Sigmoid colon (tissue), 7 donors: ENCODE results near the gene RPL37A. TPM values are rescaled to one million over a fixed set of nuclear protein-coding genes. Genes with fewer than 3 reads are reported as not detected.

ENCODE experiments used
- DNase-seq: peaks from one replicate; pipeline ENCODE4 v3.0.0-alpha.2; 2019
- H3K27ac ChIP-seq, 4 donors: fragments of 200-600 bp; sonication (generic); one replicate each; pipeline ENCODE4 v1.5.1; 2016 to 2019; ENCODE audit warnings: mild to moderate bottlenecking in 1 of 4
- H3K27me3 ChIP-seq, 3 donors: fragments of 200-600 bp; sonication (generic); one replicate each; pipeline ENCODE4 v1.5.1; 2019; ENCODE audit warnings: mild to moderate bottlenecking in 1 of 3
- H3K36me3 ChIP-seq, 4 donors: fragments of 200-600 bp; sonication (generic); one replicate each; pipeline ENCODE4 v1.5.1; 2016 to 2019
- H3K4me1 ChIP-seq, 4 donors: fragments of 200-600 bp; sonication (generic); one replicate each; pipeline ENCODE4 v1.5.1; 2017 to 2019
- H3K4me3 ChIP-seq, 4 donors: fragments of 200-600 bp; sonication (generic); one replicate each; pipeline ENCODE4 v1.5.1; 2017 to 2019; ENCODE audit warnings: mild to moderate bottlenecking in 2 of 4, moderate library complexity in 1 of 4
- H3K9me3 ChIP-seq, 4 donors: fragments of 200-600 bp in 3 of 4; sonication (generic) in 3 of 4; one replicate each; pipeline versions ENCODE4 v1.5.1 to v1.6.1; 2013 to 2019
- EP300 ChIP-seq, 4 donors: sonication (generic); formaldehyde crosslinking; IDR thresholded peaks; one replicate each; pipeline ENCODE4 v1.6.1; 2017; ENCODE audit warnings: antibody characterized with exemption in 4 of 4
- POLR2A ChIP-seq, 2 donors: fragments of 450-650 bp; IDR thresholded peaks; one replicate each; pipeline ENCODE4 v1.6.1; 2016; ENCODE audit warnings: antibody characterized with exemption in 2 of 2, mild to moderate bottlenecking in 2 of 2, moderate library complexity in 2 of 2
- POLR2AphosphoS5 ChIP-seq, 4 donors: sonication (generic); formaldehyde crosslinking; IDR thresholded peaks; one replicate each; pipeline ENCODE4 v1.6.1; 2017; ENCODE audit warnings: antibody characterized with exemption in 4 of 4
- WGBS, 2 donors: extraction: QIAGEN DNeasy Blood & Tissue Kit; methylation state at CpG; one replicate each; pipeline ENCODE4 v1.1.7; 2013; 5-methylcytosine and 5-hydroxymethylcytosine counted together
- intact Hi-C: fragments of 100-400 bp; cut with DNase I; formaldehyde crosslinking; loops from one replicate; pipeline ENCODE4 v1.15.1; 2023
- polyA plus RNA-seq, 3 donors: library from polyadenylated mRNA; stranded (reverse); fragments of 200-250 nt; gene quantifications; one replicate each; pipeline ENCODE4 v1.2.3, GENCODE V29; 2013
- total RNA-seq, 4 donors: library from RNA; depleted of rRNA; stranded (reverse); fragments of >200 nt; gene quantifications; one replicate each; pipeline ENCODE4 v1.1.0, GENCODE V29; 2016
- TF ChIP-seq, protein P1 (sequence below), 4 experiments: fragments of 450-650 bp in 3 of 4; fragments of 200-600 bp in 1 of 4; IDR thresholded peaks; one replicate each; pipeline ENCODE4 v1.5.1; 2016 to 2019; ENCODE audit warnings: antibody characterized with exemption in 4 of 4, mild to moderate bottlenecking in 3 of 4, moderate library complexity in 2 of 4
- donor health status: healthy with polysubstance abuse.
- donor health status: Bipolar disorder and iron deficiency.
- donor health status: healthy.

RPL37A gene
- total and polyA plus RNA-seq, 7 donors = 991 to 6,789 (median 2,007) TPM

DNA sequence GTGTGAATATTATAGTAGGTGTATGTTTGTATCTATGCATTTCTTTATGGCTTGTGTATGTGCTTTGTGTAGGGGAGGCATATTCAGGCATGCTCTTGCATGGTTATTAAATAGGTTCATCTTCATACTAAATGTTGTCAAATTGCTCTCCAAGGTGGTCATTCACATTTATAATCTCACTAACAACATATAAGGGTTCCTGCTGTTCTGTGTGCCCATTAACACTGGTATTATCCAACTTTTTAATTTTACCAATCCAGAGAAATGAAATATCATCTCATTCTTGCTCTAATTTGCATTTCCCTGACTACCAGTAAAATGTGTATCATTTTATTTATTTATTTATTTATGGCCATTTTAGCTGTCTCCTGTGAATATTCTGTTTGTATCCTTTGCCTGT lies 29.0 kb upstream of the RPL37A start:
- intact Hi-C loops = no loop called here
- TF ChIP-seq EP300 (IDR thresholded peaks at IDR 0.05) (no peak), POLR2A (IDR thresholded peaks at IDR 0.05) (no peak), POLR2AphosphoS5 (IDR thresholded peaks at IDR 0.05) (no peak)
- TF ChIP-seq, protein P1, sequence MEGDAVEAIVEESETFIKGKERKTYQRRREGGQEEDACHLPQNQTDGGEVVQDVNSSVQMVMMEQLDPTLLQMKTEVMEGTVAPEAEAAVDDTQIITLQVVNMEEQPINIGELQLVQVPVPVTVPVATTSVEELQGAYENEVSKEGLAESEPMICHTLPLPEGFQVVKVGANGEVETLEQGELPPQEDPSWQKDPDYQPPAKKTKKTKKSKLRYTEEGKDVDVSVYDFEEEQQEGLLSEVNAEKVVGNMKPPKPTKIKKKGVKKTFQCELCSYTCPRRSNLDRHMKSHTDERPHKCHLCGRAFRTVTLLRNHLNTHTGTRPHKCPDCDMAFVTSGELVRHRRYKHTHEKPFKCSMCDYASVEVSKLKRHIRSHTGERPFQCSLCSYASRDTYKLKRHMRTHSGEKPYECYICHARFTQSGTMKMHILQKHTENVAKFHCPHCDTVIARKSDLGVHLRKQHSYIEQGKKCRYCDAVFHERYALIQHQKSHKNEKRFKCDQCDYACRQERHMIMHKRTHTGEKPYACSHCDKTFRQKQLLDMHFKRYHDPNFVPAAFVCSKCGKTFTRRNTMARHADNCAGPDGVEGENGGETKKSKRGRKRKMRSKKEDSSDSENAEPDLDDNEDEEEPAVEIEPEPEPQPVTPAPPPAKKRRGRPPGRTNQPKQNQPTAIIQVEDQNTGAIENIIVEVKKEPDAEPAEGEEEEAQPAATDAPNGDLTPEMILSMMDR (IDR thresholded peaks at IDR 0.05) = no peak
- Histone ChIP-seq H3K9me3 (no peaks in the 10 kb centered on the region), H3K27me3 (no peaks in the 10 kb centered on the region), H3K36me3 (peaks cover 0 to 55% (median 0%) of the 10 kb centered on the region in 4 donors), H3K27ac (no peak overlapping the region), H3K4me1 (no peaks in the 10 kb centered on the region), H3K4me3 (no peak overlapping the region)
- DNase-seq = no peak

DNA sequence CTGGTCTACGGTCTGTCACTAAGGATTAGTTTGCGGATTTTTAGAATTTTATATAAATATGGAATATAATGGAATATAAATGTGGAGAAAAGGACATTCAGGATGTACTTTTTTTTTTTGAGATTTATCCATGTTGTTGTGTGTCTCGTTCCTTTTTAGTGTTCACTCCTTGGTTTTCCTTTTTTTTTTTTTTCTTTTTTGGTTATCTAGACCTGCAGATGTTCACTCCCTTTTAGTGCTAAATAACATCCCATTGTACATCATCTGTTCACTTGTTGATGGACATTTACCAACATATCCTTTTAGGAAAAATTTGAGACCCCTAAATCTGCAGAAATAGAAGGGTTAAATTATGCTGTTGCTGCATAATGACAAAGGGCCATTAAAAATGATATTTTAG lies 25.5 kb upstream of the RPL37A start:
- Histone ChIP-seq H3K4me3 (no peak overlapping the region), H3K9me3 (no peaks in the 10 kb centered on the region), H3K27ac (no peak overlapping the region), H3K4me1 (no peaks in the 10 kb centered on the region), H3K27me3 (no peaks in the 10 kb centered on the region), H3K36me3 (peaks cover 1 to 64% (median 10%) of the 10 kb centered on the region in 4 donors)
- DNase-seq = no peak
- 92 to 98% methylated on average over 3 of the region's 3 CpGs for WGBS, 2 donors
- no peak for TF ChIP-seq POLR2A (IDR thresholded peaks at IDR 0.05)
- no peak for TF ChIP-seq POLR2AphosphoS5 (IDR thresholded peaks at IDR 0.05)
- TF ChIP-seq EP300 (IDR thresholded peaks at IDR 0.05) = no peak
- TF ChIP-seq, protein P1 (IDR thresholded peaks at IDR 0.05) = no peak
- intact Hi-C loops = no loop called here

DNA sequence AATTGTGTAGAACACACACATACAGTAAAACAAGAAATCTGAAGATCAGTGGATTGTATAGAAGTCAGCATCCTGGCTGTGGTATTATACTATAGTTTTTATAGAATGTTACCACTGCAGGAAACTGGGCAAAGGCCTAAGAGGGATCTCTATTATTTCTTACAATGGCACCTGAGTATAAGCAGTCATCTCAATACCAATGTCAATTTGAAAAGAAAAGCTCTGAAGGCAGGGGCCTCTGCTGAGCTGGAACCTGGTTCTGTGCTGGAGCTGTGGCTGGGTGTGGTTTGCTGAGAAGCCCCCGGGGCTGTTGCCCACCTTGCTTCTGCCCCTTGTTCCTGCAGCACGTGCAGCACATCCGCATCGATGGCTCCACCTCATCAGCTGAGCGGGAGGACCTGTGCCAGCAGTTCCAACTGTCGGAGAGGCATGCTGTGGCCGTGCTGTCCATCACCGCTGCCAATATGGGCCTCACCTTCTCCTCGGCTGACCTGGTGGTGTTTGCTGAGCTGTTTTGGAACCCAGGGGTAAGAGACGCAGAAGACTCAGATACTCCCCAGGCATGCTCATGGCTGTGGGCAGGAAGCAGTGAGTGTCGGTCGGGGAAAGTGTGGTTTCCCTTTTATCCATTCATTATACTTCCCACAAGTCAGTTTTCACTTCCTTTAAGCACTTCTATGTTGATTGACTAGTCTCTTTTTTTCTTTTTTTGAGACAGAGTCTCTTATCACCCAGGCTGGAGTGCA lies 23.5 kb upstream of the RPL37A start:
- 63 to 87% methylated on average over 12 of the region's 12 CpGs for WGBS, 2 donors
- Histone ChIP-seq H3K4me1 (no peaks in the 10 kb centered on the region), H3K27ac (no peak overlapping the region), H3K9me3 (no peaks in the 10 kb centered on the region), H3K36me3 (peaks cover 8 to 64% (median 19%) of the 10 kb centered on the region in 4 donors), H3K27me3 (no peaks in the 10 kb centered on the region), H3K4me3 (no peak overlapping the region)
- no peak for DNase-seq
- TF ChIP-seq POLR2AphosphoS5 (IDR thresholded peaks at IDR 0.05) (no peak), POLR2A (IDR thresholded peaks at IDR 0.05) (no peak), EP300 (IDR thresholded peaks at IDR 0.05) (no peak)
- TF ChIP-seq, protein P1 (IDR thresholded peaks at IDR 0.05) = no peak
- intact Hi-C loops = no loop called here

DNA sequence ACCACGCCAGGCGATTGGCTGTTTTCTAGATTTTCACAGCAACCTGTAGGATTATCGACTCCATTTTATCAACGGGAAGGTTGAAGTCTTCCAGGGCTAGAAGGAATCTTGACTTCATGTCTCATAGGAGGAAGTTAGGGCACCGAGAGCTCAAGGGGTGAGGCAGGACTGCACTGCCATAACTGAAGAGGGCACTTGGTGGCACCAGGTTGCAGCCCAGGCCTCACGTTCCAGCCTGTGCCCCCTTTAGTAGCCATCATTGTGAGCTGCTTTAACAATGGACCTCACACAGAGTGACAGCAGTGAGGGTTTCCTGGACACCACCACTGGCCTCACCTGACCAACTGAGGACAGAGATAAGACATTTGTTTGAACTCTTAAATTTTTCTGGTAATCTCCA lies 22.9 kb upstream of the RPL37A start:
- Histone ChIP-seq H3K27ac (no peak overlapping the region), H3K4me3 (no peak overlapping the region), H3K27me3 (no peaks in the 10 kb centered on the region), H3K4me1 (no peaks in the 10 kb centered on the region), H3K9me3 (no peaks in the 10 kb centered on the region), H3K36me3 (peaks cover 8 to 71% (median 20%) of the 10 kb centered on the region in 4 donors)
- DNase-seq = no peak
- TF ChIP-seq POLR2A (IDR thresholded peaks at IDR 0.05) = no peak
- TF ChIP-seq POLR2AphosphoS5 (IDR thresholded peaks at IDR 0.05) = no peak
- intact Hi-C loops = no loop called here
- 92 to 95% methylated on average over 6 of the region's 6 CpGs for WGBS, 2 donors

DNA sequence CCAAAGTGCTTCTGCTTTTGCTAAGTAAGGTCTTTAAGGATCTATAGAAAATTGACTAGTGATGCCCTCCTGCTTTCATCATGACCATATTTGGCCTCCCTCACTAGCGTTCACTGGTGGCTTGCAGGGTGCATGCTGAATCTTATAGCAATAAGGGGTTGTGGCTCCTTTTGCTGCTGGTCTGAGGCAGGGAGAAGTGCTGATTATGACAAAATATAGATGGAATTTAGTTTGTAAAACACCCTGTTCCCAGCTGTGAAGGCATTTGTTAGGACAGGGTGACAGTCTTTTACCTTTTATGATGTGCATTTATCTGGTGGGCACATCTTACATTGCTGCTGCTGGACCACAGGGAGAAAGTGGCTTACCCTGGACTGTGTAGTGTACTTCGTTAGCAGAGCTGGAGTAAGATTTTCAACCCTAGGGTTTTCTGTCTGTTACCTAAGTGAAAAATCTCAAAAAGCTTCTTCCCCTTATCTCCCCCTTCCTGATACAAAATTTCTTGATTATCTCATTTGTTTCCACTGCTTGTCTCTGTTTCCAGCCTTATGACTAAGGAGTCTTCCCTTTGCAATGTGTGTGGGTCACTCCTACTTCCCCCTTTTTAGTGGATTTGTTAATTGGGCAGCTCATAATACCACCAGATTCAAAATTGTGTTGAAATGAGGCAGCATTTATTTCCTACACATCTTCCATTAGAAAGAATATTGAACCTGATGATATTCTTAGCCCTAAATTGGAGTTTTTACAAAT lies 21.2 kb upstream of the RPL37A start:
- no peaks in the 10 kb centered on the region for H3K9me3 ChIP-seq
- no peaks in the 10 kb centered on the region for H3K27me3 ChIP-seq
- no peak overlapping the region for H3K4me3 ChIP-seq
- intact Hi-C loops = no loop called here
- H3K27ac ChIP-seq = no peak overlapping the region
- TF ChIP-seq POLR2AphosphoS5 (IDR thresholded peaks at IDR 0.05) (no peak), POLR2A (IDR thresholded peaks at IDR 0.05) (no peak), EP300 (IDR thresholded peaks at IDR 0.05) (no peak)
- TF ChIP-seq, protein P1 (IDR thresholded peaks at IDR 0.05) = no peak
- 75 to 93% methylated on average over 2 of the region's 2 CpGs for WGBS, 2 donors
- no peak for DNase-seq
- no peaks in the 10 kb centered on the region for H3K4me1 ChIP-seq
- peaks cover 8 to 62% (median 25%) of the 10 kb centered on the region in 4 donors for H3K36me3 ChIP-seq
